Glomerular visceral epithelial cell (primary cell): Measurements from ENCODE around the gene SDK1.
A peak's percentile ranks its signal among the peaks of the same experiment; 100 is the strongest.
"Not testable (repeated sequence)": the region's sequence is repeated elsewhere in the genome, so short reads cannot be mapped to it uniquely, and the experiment has no call there.

Source experiments
- DNase-seq: peaks from one replicate; pipeline ENCODE4 v3.0.0-alpha.2; 2016; ENCODE audit errors: extremely low spot score

The SDK1 gene

GRCh38 chr7:3953946-3954345 lies 652.9 kb downstream of the SDK1 start:
- DNase-seq = no peak

DNA sequence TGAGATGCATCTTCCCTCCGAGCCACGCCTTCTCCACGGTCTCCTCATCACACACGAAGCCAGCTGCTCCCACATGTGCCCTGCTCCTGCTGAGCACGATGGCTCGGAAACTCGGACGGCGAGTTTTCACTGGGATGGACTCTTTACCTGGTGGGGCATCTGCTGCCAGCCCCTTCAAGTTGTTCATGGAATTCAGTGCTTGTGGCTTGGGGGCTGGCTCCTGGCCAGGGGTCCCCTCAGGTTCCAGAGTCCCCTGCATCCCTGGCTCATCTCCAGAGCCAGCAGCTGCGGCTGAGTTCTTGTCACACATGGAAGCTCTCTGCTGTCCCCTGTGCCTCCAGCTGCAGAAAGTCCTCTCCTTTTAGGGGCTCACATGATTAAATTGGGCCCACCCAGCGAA lies 654.0 kb downstream of the SDK1 start:
- no peak for DNase-seq

DNA sequence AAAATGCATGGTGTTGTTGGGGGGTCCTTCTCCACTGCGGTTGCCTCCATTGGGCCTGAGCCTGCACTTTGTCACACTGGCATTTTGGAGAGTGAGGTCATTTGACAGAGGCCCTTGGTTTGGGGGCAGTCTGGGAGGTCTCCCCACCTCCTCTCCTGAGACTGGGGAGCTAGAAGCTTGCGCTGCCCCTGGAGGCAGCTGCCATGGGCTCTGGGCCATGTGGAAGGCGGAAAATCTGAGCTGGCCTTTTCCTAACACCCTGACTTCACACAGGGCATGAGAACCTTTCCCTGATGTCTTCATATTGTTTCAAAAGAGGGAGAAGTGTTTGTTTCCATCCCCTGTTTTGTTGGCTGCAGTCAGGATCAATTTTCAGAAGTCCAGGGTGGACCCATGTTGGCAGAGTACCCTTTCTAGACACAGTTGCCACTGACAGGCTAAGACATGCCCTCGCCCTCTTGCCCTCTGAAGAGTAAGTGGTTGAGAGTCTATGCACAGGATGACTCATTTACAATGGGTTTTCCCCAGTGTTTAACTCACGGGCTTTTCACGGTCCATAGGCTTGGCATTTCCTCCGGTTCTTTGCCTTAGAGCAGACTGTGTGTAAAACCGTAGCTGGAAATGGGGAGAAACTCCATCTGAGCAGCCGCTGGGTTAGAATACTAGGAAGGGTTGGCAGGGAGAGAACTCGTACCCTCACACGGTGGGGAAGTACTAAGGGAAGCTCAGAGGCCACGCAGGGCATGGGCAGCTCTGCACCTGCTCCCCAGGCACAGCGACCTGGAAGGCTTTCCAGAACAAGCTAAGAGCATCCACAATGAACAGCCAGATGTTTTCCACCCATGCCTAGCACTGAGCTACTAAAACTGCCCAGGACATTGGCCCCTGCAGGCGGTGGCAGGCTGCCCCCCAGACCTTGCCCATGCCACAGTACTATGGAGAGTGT lies 655.0 kb downstream of the SDK1 start:
- peak; percentile 91 for DNase-seq

GRCh38 chr7:3956949-3957348 lies 655.9 kb downstream of the SDK1 start:
- no peak for DNase-seq

GRCh38 chr7:3957472-3958108 lies 656.5 kb downstream of the SDK1 start:
- peak; percentile 22 for DNase-seq

GRCh38 chr7:3958109-3958483 lies 657.0 kb downstream of the SDK1 start:
- DNase-seq = no peak

DNA sequence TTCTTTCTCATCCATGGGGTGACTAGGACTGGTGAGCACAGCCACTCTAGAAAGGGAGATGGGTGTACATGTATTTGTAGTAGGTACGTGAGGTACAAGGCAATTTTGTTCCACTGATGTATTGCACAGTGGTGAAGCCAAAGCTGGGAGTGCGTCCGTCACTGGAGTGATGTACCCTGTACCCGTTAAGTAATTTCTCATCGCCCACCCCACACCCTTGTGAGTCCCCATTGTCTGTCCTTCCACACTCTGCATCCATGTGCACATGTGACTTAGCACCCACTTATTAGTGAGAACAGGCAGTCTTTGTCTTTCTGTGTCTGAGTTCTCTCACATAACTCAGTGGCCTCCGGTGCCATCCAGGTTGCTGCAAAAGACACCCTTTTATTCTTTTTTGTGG lies 658.3 kb downstream of the SDK1 start:
- DNase-seq = no peak

GRCh38 chr7:3960050-3960763 lies 659.2 kb downstream of the SDK1 start:
- peak; percentile 45 for DNase-seq

- DNase-seq = no peak
Measured at GRCh38 chr7:3960942-3961341, 659.9 kb downstream of the SDK1 start.

DNA sequence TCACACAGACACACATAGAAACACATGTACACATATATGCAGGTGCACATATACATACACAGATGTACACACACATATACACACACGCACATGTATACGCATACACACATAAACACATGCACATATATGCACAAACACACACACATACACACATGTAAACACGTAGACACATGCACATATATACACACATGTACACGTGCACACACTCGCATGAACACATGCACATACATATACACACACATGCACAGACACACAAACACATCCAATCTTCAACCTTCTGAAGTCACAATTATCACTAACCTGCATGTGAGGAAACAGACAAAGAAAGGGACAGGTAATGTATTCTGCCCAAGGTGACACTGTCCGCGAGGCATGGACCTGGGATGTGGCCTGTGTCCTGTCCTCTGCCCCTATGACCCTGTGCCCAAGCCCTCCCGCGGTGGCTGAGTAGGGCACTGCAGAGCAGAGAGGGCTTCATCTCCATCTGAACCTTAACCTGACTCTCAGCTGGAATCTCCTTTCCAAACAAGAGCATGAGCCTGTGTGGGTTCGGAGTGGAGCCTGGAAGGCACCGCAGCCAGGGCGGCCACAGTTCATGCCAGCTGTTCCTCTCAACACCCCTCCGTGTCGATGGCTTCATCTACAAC lies 660.9 kb downstream of the SDK1 start:
- no peak for DNase-seq

GRCh38 chr7:3963768-3964167 lies 662.7 kb downstream of the SDK1 start:
- DNase-seq = not testable (repeated sequence)

DNA sequence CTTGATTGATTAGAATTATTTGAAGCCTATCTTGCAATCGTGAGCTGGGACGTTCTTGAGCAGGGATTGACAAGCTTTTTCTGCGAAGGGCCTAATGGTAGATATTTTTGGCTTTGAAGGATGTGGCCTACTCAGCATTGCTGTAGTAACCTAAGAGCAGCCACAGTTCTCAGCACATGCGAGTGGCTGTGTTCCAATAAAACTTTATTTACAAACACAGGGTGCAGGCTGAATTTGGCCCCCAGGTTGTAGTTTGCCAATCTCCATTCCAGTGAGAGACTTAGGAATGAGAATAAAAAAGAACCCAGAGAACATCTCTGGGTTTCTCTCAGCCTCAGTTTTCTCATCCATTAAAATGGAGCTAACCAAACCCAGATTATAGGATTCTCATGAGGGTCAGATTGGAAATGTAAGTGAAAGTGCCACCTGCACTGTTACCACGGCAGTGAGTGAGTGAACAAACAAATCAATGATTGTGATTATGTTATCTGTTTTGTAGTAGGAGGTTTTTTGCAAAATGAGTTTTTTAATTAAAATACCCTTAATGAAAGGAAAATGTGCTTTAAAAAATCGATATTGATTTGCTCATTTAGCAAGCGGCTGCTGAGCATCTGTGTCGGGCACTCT lies 664.0 kb downstream of the SDK1 start:
- no peak for DNase-seq

DNA sequence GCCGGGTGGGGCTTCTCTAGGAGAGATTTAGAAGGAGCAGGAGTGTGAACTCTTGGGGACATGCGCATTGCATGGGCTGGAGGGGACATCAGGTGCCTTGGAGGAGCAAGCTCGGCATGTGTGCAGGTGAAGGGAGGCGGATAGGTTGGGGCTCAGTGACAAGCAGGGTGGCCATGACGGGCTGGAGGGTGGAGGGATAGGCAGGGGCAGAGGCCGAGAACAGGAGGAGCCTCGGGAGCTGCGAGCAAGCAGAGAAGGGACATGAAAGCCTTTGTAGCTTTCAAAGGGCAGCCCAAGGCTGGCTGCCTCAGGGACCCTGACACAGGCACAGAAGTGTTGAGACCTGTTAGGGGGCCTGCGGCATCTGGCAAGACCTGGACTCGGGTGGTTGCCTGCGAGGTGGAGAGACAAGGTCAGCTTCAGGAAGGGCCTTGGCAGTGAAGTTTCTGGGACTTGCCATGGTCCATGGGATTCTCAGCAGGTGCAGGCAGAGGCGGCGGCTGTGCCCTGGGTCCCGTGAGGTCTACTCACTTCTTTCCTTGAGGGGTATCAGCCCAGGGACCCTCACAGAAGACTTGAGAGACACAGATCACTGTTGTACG lies 664.8 kb downstream of the SDK1 start:
- DNase-seq = no peak

DNA sequence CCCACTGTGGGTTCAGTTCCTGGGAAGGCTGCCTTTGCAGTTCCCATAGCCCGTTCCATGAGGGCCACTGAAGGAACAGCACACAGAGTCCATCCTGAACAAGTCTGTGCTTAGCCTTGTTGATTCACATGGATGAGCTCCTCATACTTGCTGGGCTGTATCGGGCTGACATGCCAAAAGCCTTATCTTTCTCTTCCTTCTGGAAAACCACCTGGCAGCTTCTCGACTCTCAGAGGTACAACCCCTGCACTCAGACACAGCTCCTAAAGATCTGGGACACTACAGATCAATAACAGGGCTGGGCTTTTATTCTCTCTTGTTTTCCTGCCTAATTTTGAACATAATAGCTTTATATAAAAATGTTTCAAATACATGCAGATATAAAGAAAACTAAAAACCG lies 667.2 kb downstream of the SDK1 start:
- DNase-seq = no peak

DNA sequence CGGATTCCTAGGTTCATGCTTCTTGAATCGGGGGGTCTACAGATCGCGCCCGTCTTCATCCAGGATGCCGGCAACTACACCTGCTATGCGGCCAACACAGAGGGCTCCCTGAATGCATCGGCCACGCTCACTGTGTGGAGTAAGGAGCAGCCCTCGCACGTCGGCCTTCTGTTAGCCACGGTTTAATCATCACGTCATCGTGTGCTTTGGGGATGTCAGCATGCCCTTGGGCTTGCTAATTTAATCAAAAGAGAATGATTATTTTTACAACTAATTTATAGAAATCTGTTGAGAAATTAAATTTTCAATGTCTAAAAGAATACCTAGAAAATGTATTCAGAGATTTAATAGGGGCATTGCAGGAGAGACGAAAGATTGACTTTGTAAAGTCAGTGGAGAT lies 668.2 kb downstream of the SDK1 start:
- DNase-seq = no peak

- no peak for DNase-seq
Measured at GRCh38 chr7:3971323-3971722, 670.3 kb downstream of the SDK1 start.

DNA sequence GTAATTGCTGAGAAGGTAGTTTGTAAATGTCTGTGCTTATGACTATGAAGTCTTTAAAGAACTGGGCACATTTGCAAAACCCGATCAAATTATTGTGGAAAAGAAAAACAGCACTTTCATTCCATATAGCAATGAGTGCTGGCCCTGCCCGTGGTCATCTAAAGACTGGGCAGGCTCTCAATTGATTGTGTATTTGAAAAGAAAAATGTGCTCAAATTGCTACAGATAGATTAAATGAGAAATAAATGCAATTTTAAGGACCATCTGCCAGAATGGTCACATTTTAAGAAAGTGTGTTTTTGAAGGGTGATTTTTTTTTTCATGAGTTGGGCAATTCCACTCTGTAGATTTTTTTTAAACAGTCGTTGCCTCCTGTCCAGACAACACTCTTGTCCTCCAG lies 672.2 kb downstream of the SDK1 start:
- DNase-seq = no peak

DNA sequence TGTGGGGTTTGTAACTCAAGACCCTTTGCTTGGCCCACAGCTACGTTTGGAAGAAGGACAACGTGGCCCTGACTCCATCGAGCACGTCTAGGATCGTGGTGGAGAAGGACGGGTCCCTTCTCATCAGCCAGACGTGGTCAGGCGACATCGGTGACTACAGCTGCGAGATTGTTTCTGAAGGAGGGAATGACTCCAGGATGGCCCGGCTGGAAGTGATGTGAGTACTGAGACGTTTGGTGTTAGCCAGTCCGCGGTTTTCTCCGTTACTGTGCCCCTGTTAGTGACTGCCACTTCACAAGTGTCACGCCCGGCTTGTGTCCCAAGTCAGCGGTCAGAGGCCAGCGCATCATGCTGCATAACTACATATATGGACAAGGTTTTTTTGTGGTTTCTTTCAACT lies 673.3 kb downstream of the SDK1 start:
- no peak for DNase-seq

DNA sequence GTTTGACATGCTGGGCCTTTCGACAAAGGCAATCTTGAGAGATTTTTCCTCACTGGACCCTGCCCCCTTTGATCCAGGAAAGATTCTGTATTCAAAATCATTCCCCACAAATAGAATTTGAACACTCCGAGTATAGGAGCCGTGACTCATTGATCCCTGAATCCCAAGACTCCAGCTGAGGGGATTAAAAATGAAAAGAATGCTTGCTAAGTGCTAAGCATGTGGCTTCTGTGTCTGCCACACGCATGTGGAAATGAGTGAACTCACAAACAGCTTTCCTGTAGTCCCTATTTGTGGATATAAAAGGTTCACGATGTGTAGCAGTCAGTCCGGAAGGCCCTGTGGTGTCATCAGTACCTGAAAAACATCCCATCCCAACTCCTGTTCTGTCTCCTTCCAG lies 674.3 kb downstream of the SDK1 start:
- no peak for DNase-seq

DNA sequence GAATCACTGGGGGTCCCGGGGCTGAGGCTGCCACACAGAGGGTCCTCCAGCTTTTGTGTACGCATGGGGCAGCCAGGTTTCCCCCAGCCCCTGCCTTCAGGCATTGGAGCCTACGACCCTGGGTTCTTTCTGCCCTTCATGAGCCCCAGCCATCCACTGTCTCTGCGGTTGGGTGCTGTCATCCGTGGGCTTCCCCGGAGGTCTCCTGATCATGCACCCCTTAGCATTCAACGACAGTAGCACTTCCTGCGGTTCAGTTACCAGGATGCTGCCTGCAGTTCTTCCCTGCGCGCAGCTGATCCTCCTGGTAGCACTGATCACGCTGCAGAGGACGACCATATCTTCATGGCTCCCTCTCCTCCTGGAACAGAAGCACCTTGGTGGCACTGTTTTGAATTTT lies 676.3 kb downstream of the SDK1 start:
- DNase-seq = no peak

- no peak for DNase-seq
Measured at GRCh38 chr7:3978839-3979238, 677.8 kb downstream of the SDK1 start.
